OCI-LY7 (cell line): ENCODE data around the gene NLRC3. TPM values are rescaled to one million over a fixed set of nuclear protein-coding genes. Genes with fewer than 3 reads are reported as not detected.

ENCODE experiments used
- BruUV-seq: library from RNA; stranded (reverse); fragments of 400-500 nt; replicated peaks from 2 replicates; lab custom pipeline; 2021; lab: Mats Ljungman, UMichigan
- CTCF ChIA-PET: fragments of 300-600 bp; sonication (Branson Sonifier 250); formaldehyde crosslinking; loops from one replicate; lab custom pipeline; 2022; ENCODE audit warnings: antibody characterized with exemption; ENCODE audit not compliant: unreplicated experiment; lab: Charles Lee
- POLR2A ChIA-PET: fragments of 300-600 bp; sonication (Branson Sonifier 250); formaldehyde crosslinking; loops from one replicate; lab custom pipeline; 2022; ENCODE audit warnings: antibody characterized with exemption; lab: Charles Lee
- DNase-seq: peaks from one replicate; pipeline ENCODE4 v3.0.0-alpha.2; 2015; ENCODE audit warnings: low spot score
- H2AFZ ChIP-seq: fragments of 200-600 bp; sonication (generic), shearing (Covaris generic); 2 replicates; pipeline ENCODE4 v1.6.1; 2014; ENCODE audit warnings: mild to moderate bottlenecking, antibody characterized with exemption, low read length, moderate library complexity
- H3K27ac ChIP-seq: fragments of 200-600 bp; sonication (generic); 2 replicates; pipeline ENCODE4 v1.5.1; 2014; ENCODE audit warnings: mixed run types, low read depth, mild to moderate bottlenecking, moderate library complexity, low read length, inconsistent platforms; ENCODE audit not compliant: poor library complexity, severe bottlenecking
- H3K36me3 ChIP-seq: fragments of 200-600 bp; sonication (generic); 2 replicates; pipeline ENCODE4 v1.6.1; 2014; ENCODE audit warnings: mild to moderate bottlenecking, antibody characterized with exemption, low read length, moderate library complexity, mixed read lengths; ENCODE audit not compliant: insufficient read depth
- H3K4me1 ChIP-seq: fragments of 200-600 bp; sonication (generic); 2 replicates; pipeline ENCODE4 v1.5.1; 2014; ENCODE audit warnings: mild to moderate bottlenecking, low read length; ENCODE audit not compliant: insufficient read depth, poor library complexity, severe bottlenecking
- H3K4me2 ChIP-seq: fragments of 200-600 bp; sonication (generic); 2 replicates; pipeline ENCODE4 v1.6.1; 2014; ENCODE audit warnings: mild to moderate bottlenecking, low read length
- H3K4me3 ChIP-seq: fragments of 200-600 bp; sonication (generic); 2 replicates; pipeline ENCODE4 v1.5.1; 2014; ENCODE audit warnings: mild to moderate bottlenecking, low read depth, low read length; ENCODE audit not compliant: poor library complexity, severe bottlenecking
- H3K79me2 ChIP-seq: fragments of 200-600 bp; sonication (generic); 2 replicates; pipeline ENCODE4 v1.6.1; 2016; ENCODE audit warnings: low read depth, mild to moderate bottlenecking, low read length, moderate library complexity, mixed read lengths; ENCODE audit not compliant: insufficient read depth
- H3K9me2 ChIP-seq: fragments of 200-600 bp; sonication (generic); 2 replicates; pipeline ENCODE4 v1.6.1; 2016; ENCODE audit warnings: mild to moderate bottlenecking, low read length, mixed read lengths; ENCODE audit not compliant: insufficient read depth
- H3K9me3 ChIP-seq: fragments of 200-600 bp; sonication (generic); 2 replicates; pipeline ENCODE4 v1.6.1; 2014; ENCODE audit warnings: mild to moderate bottlenecking, mixed run types, low read length, mixed read lengths
- H4K20me1 ChIP-seq: fragments of 200-600 bp; sonication (generic); 2 replicates; pipeline ENCODE4 v1.6.1; 2014; ENCODE audit warnings: mild to moderate bottlenecking, antibody characterized with exemption, low read length, moderate library complexity, mixed read lengths; ENCODE audit not compliant: insufficient read depth
- CTCF ChIP-seq: fragments of 200-600 bp; sonication (generic); conservative IDR thresholded peaks from 2 replicates; pipeline ENCODE4 v1.5.1; 2014; ENCODE audit warnings: mild to moderate bottlenecking, antibody characterized with exemption, low read length, moderate library complexity, mixed read lengths
- EZH2phosphoT487 ChIP-seq: fragments of 200-600 bp; sonication (generic); IDR thresholded peaks from 2 replicates; pipeline ENCODE4 v1.6.1; 2018; ENCODE audit warnings: low read depth, borderline replicate concordance, mild to moderate bottlenecking, mixed run types, antibody characterized with exemption, low read length, moderate library complexity, mixed read lengths
- intact Hi-C: fragments of 100-400 bp; cut with micrococcal nuclease; formaldehyde crosslinking; loops from one replicate; pipeline ENCODE4 v1.10.0; 2022; ENCODE audit not compliant: unreplicated experiment
- total RNA-seq, 2 experiments: library from RNA; depleted of rRNA in 1 of 2; stranded (reverse); fragments of >200 nt in 1 of 2; shearing (Covaris generic) in 1 of 2; gene quantifications; 2 replicates each; pipeline ENCODE4 v1.2.3, GENCODE V29; 2014 to 2022

Gene NLRC3
- total RNA-seq, 2 experiments from 2014 or later = 50.6 to 74.0 TPM

- peaks cover 9% of the 10 kb centered on the region for H3K9me3 ChIP-seq
- H3K4me3 ChIP-seq = no peak overlapping the region
- no peak overlapping the region for H3K4me2 ChIP-seq
- no peak overlapping the region for H3K27ac ChIP-seq
- CTCF ChIA-PET = no interaction called here
- H3K4me1 ChIP-seq = no peaks in the 10 kb centered on the region
- intact Hi-C loops = no loop called here
- H3K79me2 ChIP-seq = no peaks in the 10 kb centered on the region
- peaks cover 92% of the 10 kb centered on the region for H3K36me3 ChIP-seq
- H3K9me2 ChIP-seq = no peaks in the 10 kb centered on the region
- no peak for DNase-seq
- no peak overlapping the region for H2AFZ ChIP-seq
- TF ChIP-seq EZH2phosphoT487 (no peak), CTCF (no peak)
- no peaks in the 10 kb centered on the region for H4K20me1 ChIP-seq
- no TSS peak for BruUV-seq
- POLR2A ChIA-PET = no interaction called here
Measured at GRCh38 chr16:3599922-3600321, 22.7 kb upstream of the NLRC3 start.

DNA sequence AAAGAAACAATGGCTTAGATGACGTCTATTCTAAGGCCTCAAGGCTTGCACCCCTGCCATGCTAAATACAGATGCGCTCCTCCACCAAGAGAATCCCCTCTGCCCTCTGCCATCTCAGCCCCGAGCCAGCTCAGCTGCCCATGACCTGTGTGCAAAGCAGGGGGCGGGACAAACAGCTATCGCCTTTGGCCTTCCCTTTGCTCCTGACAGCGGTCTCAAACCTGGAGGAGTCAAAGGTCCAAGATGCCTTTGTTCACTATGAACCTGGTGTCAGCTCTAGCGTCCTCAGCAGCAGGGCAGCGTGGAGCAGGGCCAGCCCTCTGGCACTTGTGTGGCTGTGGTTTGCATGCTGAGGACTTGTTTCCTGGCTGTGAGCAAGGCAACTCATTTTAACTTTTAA, 21.9 kb upstream of the NLRC3 start:
- ChIA-PET CTCF (no interaction called here), POLR2A (no interaction called here)
- Histone ChIP-seq H2AFZ (no peak overlapping the region), H3K4me1 (no peaks in the 10 kb centered on the region), H3K4me2 (no peak overlapping the region), H3K4me3 (no peak overlapping the region), H3K36me3 (peaks cover 92% of the 10 kb centered on the region), H4K20me1 (no peaks in the 10 kb centered on the region), H3K9me2 (no peaks in the 10 kb centered on the region), H3K27ac (no peak overlapping the region), H3K79me2 (no peaks in the 10 kb centered on the region), H3K9me3 (peaks cover 9% of the 10 kb centered on the region)
- no TSS peak for BruUV-seq
- no peak for DNase-seq
- intact Hi-C loops = no loop called here
- TF ChIP-seq EZH2phosphoT487 (no peak), CTCF (no peak)

DNA sequence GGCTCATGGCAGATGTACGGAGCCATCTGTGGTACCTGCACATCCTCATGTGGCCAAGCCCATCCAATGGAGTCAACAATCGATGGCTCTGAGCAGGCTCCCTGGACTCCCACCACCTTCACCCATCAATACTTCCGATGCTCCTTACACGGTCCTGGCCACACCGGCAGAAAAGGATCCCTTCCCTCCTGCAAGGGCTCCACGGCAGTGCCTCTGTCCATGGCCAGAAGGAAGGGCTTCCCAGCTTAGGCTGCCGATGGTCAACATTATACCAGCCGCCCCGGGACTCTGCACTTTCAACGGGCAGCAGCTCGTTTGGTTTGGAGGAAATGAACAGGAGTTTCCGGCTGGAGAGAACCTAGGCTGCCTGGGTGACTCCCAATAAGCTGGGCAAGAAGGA, 21.0 kb upstream of the NLRC3 start:
- no TSS peak for BruUV-seq
- Histone ChIP-seq H3K27ac (no peak overlapping the region), H2AFZ (no peak overlapping the region), H4K20me1 (no peaks in the 10 kb centered on the region), H3K9me3 (peaks cover 9% of the 10 kb centered on the region), H3K79me2 (no peaks in the 10 kb centered on the region), H3K4me2 (no peak overlapping the region), H3K4me3 (no peak overlapping the region), H3K4me1 (no peaks in the 10 kb centered on the region), H3K9me2 (no peaks in the 10 kb centered on the region), H3K36me3 (peaks cover 86% of the 10 kb centered on the region)
- intact Hi-C loops = no loop called here
- CTCF ChIA-PET = no interaction called here
- POLR2A ChIA-PET = interaction anchor here (0.5 kb wide), 1 partner anchor 28 kb away, joined by 3 read pairs; no protein-coding TSS in a partner anchor
- DNase-seq = no peak
- TF ChIP-seq CTCF (no peak), EZH2phosphoT487 (no peak)
